PC-9 (cell line): ENCODE measurements around the gene HNRNPC. TPM values are rescaled to one million over a fixed set of nuclear protein-coding genes. Genes with fewer than 3 reads are reported as not detected.

ENCODE experiments used
- BruUV-seq: library from RNA; stranded (reverse); fragments of 400-500 nt; replicated peaks from 2 replicates; lab custom pipeline; 2021; lab: Mats Ljungman, UMichigan
- CTCF ChIA-PET: fragments of 300-600 bp; sonication (Branson Sonifier 250); formaldehyde crosslinking; loops from one replicate; lab custom pipeline; 2022; ENCODE audit warnings: antibody characterized with exemption; lab: Charles Lee
- POLR2A ChIA-PET: fragments of 300-600 bp; sonication (Branson Sonifier 250); formaldehyde crosslinking; loops from one replicate; lab custom pipeline; 2022; ENCODE audit warnings: antibody characterized with exemption; ENCODE audit not compliant: unreplicated experiment; lab: Charles Lee
- DNase-seq, 2 experiments: peaks; one replicate each; pipeline versions ENCODE4 v3.0.0 to v3.0.0-alpha.2; 2015 to 2022; ENCODE audit warnings: mixed read lengths in 1 of 2
- H2AFZ ChIP-seq: fragments of 200-600 bp; sonication (generic); 2 replicates; pipeline ENCODE4 v1.8.1; 2017; ENCODE audit warnings: antibody characterized with exemption
- H3F3A ChIP-seq: fragments of 200-600 bp; sonication (generic); 2 replicates; pipeline ENCODE4 v1.8.1; 2017; ENCODE audit warnings: antibody characterized with exemption, mild to moderate bottlenecking, low read depth; ENCODE audit not compliant: insufficient read depth
- H3K27ac ChIP-seq: fragments of 200-600 bp; sonication (generic); 2 replicates; pipeline ENCODE4 v1.6.1; 2016; ENCODE audit warnings: mixed run types
- H3K27me3 ChIP-seq: fragments of 200-600 bp; sonication (generic); 2 replicates; pipeline ENCODE4 v1.6.1; 2016; ENCODE audit warnings: low read depth, mixed run types; ENCODE audit not compliant: insufficient read depth
- H3K36me3 ChIP-seq: fragments of 200-600 bp; sonication (generic); 2 replicates; pipeline ENCODE4 v1.6.1; 2016; ENCODE audit warnings: low read depth, mixed run types
- H3K4me1 ChIP-seq: fragments of 200-600 bp; sonication (generic); replicated peaks from 2 replicates; pipeline ENCODE4 v1.6.1; 2016; ENCODE audit warnings: mixed run types; ENCODE audit not compliant: insufficient read depth
- H3K4me2 ChIP-seq: fragments of 200-600 bp; sonication (generic); 2 replicates; pipeline ENCODE4 v1.6.1; 2017; ENCODE audit warnings: mixed run types
- H3K4me3 ChIP-seq: fragments of 200-600 bp; sonication (generic); 2 replicates; pipeline ENCODE4 v1.6.1; 2016; ENCODE audit warnings: mixed run types
- H3K79me2 ChIP-seq: fragments of 200-600 bp; sonication (generic); 2 replicates; pipeline ENCODE4 v1.6.1; 2017; ENCODE audit warnings: low read depth, mixed run types
- H3K9me2 ChIP-seq: fragments of 200-600 bp; sonication (generic); 2 replicates; pipeline ENCODE4 v1.8.1; 2017; ENCODE audit warnings: mild to moderate bottlenecking; ENCODE audit not compliant: insufficient read depth
- H3K9me3 ChIP-seq: fragments of 200-600 bp; sonication (generic); 2 replicates; pipeline ENCODE4 v1.8.1; 2016; ENCODE audit warnings: low read depth; ENCODE audit not compliant: insufficient read depth
- H4K20me1 ChIP-seq: fragments of 200-600 bp; sonication (generic); 2 replicates; pipeline ENCODE4 v1.8.1; 2017; ENCODE audit not compliant: insufficient read depth
- CTCF ChIP-seq: fragments of 200-600 bp; sonication (generic); conservative IDR thresholded peaks from 2 replicates; pipeline ENCODE4 v1.6.1; 2017; ENCODE audit warnings: mixed run types, antibody characterized with exemption, mild to moderate bottlenecking, moderate library complexity
- EZH2 ChIP-seq: fragments of 200-600 bp; sonication (generic); IDR thresholded peaks from 2 replicates; pipeline ENCODE4 v1.8.0; 2017; ENCODE audit warnings: antibody characterized with exemption, low read depth
- intact Hi-C: fragments of 100-400 bp; cut with micrococcal nuclease; formaldehyde crosslinking; loops from one replicate; pipeline ENCODE4 v1.10.0; 2022; ENCODE audit not compliant: unreplicated experiment
- total RNA-seq: library from RNA; stranded (reverse); gene quantifications from 2 replicates; pipeline ENCODE4 v1.2.3, GENCODE V29; 2021

Gene HNRNPC
- total RNA-seq, 1 experiment from 2014 or later, result 550 TPM

GRCh38 chr14:21244544-21244943 lies 24.7 kb downstream of the HNRNPC start:
- no peak for DNase-seq
- H3K27me3 ChIP-seq, result no peaks in the 10 kb centered on the region
- H4K20me1 ChIP-seq, result peaks cover 100% of the 10 kb centered on the region
- peaks cover 10% of the 10 kb centered on the region; the same call in 1 of the 2 replicates for H3K4me1 ChIP-seq
- H2AFZ ChIP-seq, result no peak overlapping the region
- H3K9me2 ChIP-seq, result no peaks in the 10 kb centered on the region
- TF ChIP-seq EZH2, result no peak
- TF ChIP-seq CTCF, result no peak
- no peaks in the 10 kb centered on the region for H3K9me3 ChIP-seq
- H3K36me3 ChIP-seq, result peaks cover 79% of the 10 kb centered on the region
- intact Hi-C loops, result loop anchor here (10.0 kb wide), 1 partner anchor 130 kb away; no protein-coding TSS in a partner anchor
- H3F3A ChIP-seq, result peaks cover 100% of the 10 kb centered on the region
- no TSS peak for BruUV-seq
- no peak overlapping the region for H3K4me2 ChIP-seq
- no peak overlapping the region for H3K27ac ChIP-seq
- ChIA-PET CTCF (no interaction called here), POLR2A (interaction anchor here (0.6 kb wide), 1 partner anchor 1051 kb away, joined by 4 read pairs; no protein-coding TSS in a partner anchor)
- H3K79me2 ChIP-seq, result peaks cover 100% of the 10 kb centered on the region
- no peak overlapping the region for H3K4me3 ChIP-seq

- POLR2A ChIA-PET, result interaction anchor here (0.6 kb wide), 1 partner anchor 20 kb away, joined by 3 read pairs; no protein-coding TSS in a partner anchor
Observed at GRCh38 chr14:21241218-21241819, 27.9 kb downstream of the HNRNPC start.

GRCh38 chr14:21240417-21240816 lies 28.8 kb downstream of the HNRNPC start:
- Histone ChIP-seq H3K4me1 (no peaks in the 10 kb centered on the region), H3K27me3 (no peaks in the 10 kb centered on the region), H3K27ac (no peak overlapping the region), H3K4me2 (no peak overlapping the region), H3K9me3 (no peaks in the 10 kb centered on the region), H3F3A (peaks cover 100% of the 10 kb centered on the region), H3K79me2 (peaks cover 100% of the 10 kb centered on the region), H3K4me3 (no peak overlapping the region), H4K20me1 (peaks cover 100% of the 10 kb centered on the region), H2AFZ (no peak overlapping the region), H3K9me2 (no peaks in the 10 kb centered on the region), H3K36me3 (peaks cover 74% of the 10 kb centered on the region)
- CTCF ChIA-PET, result no interaction called here
- POLR2A ChIA-PET, result no interaction called here
- TF ChIP-seq CTCF (no peak), EZH2 (no peak)
- no TSS peak for BruUV-seq
- DNase-seq, result no peak
- intact Hi-C loops, result loop anchor here (10.0 kb wide), 1 partner anchor 134 kb away; no protein-coding TSS in a partner anchor

More at GRCh38 chr14:21241218-21241819, 27.9 kb downstream of the HNRNPC start:
- intact Hi-C loops, result loop anchor here (10.0 kb wide), 1 partner anchor 133 kb away; no protein-coding TSS in a partner anchor
- Histone ChIP-seq H2AFZ (no peak overlapping the region), H3K9me2 (no peaks in the 10 kb centered on the region), H4K20me1 (peaks cover 100% of the 10 kb centered on the region), H3K9me3 (no peaks in the 10 kb centered on the region), H3K4me1 (no peaks in the 10 kb centered on the region), H3K4me2 (no peak overlapping the region), H3K27me3 (no peaks in the 10 kb centered on the region), H3K27ac (no peak overlapping the region), H3K79me2 (peaks cover 100% of the 10 kb centered on the region), H3K4me3 (no peak overlapping the region), H3K36me3 (peaks cover 74% of the 10 kb centered on the region), H3F3A (peaks cover 100% of the 10 kb centered on the region)
- TF ChIP-seq EZH2 (no peak), CTCF (peak; percentile 63)
- CTCF ChIA-PET, result no interaction called here
- BruUV-seq, result no TSS peak
- no peak for DNase-seq
